GM19372 (cell line): ENCODE data around the gene BOC.
"Not testable (repeated sequence)": the region's sequence is repeated elsewhere in the genome, so short reads cannot be mapped to it uniquely, and the experiment has no call there.

Experiments
- ATAC-seq: cut with Tn5 transposase; IDR thresholded peaks from one replicate; pipeline ENCODE4 v1.9.1; 2021; ENCODE audit warnings: mild to moderate bottlenecking, low read depth, moderate library complexity; ENCODE audit not compliant: unreplicated experiment

BOC gene

GRCh38 chr3:113211330-113212149 lies at the start of gene BOC:
Gene BOC, plus strand, starts transcription at chr3:113211557. Its CDS starts 38,246 bp downstream, at chr3:113249803.
- no peak for ATAC-seq

- ATAC-seq: no peak
These were observed 49.7 kb upstream of the BOC start for GRCh38 chr3:113161661-113162060.

GRCh38 chr3:113163152-113163551 lies 48.2 kb upstream of the BOC start:
- ATAC-seq: no peak

- ATAC-seq: no peak
These were observed 45.5 kb upstream of the BOC start for GRCh38 chr3:113165841-113166240.

GRCh38 chr3:113166357-113166718 lies 45.0 kb upstream of the BOC start:
- no peak for ATAC-seq

- ATAC-seq: no peak
These were observed 44.5 kb upstream of the BOC start for GRCh38 chr3:113166719-113167492.

GRCh38 chr3:113167825-113168801 lies 43.2 kb upstream of the BOC start:
- ATAC-seq: no peak

GRCh38 chr3:113169891-113170452 lies 41.4 kb upstream of the BOC start:
- no peak for ATAC-seq

GRCh38 chr3:113170771-113171170 lies 40.6 kb upstream of the BOC start:
- ATAC-seq: no peak

- not testable (repeated sequence) for ATAC-seq
These were observed 39.6 kb upstream of the BOC start for GRCh38 chr3:113171675-113172300.

GRCh38 chr3:113173102-113173501 lies 38.3 kb upstream of the BOC start:
- no peak for ATAC-seq

- no peak for ATAC-seq
These were observed 37.1 kb upstream of the BOC start for GRCh38 chr3:113174304-113174703.

GRCh38 chr3:113174801-113175485 lies 36.4 kb upstream of the BOC start:
- ATAC-seq: no peak

- ATAC-seq: no peak
These were observed 33.8 kb upstream of the BOC start for GRCh38 chr3:113177526-113177925.

GRCh38 chr3:113179235-113179824 lies 32.0 kb upstream of the BOC start:
- no peak for ATAC-seq

GRCh38 chr3:113183748-113184661 lies 27.4 kb upstream of the BOC start:
- no peak for ATAC-seq

- ATAC-seq: no peak
These were observed 26.0 kb upstream of the BOC start for GRCh38 chr3:113185194-113185835.
